GM12878 (cell line): ENCODE data around the gene MISP3. TPM values are rescaled to one million over a fixed set of nuclear protein-coding genes. Genes with fewer than 3 reads are reported as not detected.

ENCODE experiments used
- ATAC-seq: fragments of 200-7000 bp; cut with Tn5 transposase; 3 replicates; pipeline ENCODE4 v1.9.1; 2020; ENCODE audit warnings: mild to moderate bottlenecking, moderate library complexity
- BruUV-seq: library from RNA; stranded (reverse); fragments of 400-500 nt; replicated peaks from 2 replicates; lab custom pipeline; 2021; lab: Mats Ljungman, UMichigan
- CTCF ChIA-PET: fragments of 300-600 bp; sonication (Branson Sonifier 250); formaldehyde crosslinking; extraction: SDS; loops from one replicate; lab custom pipeline; 2021; ENCODE audit warnings: inconsistent platforms; lab: Yijun Ruan, JAX
- POLR2A ChIA-PET: fragments of 350-600 bp; formaldehyde crosslinking; extraction: SDS; loops from one replicate; lab custom pipeline; 2021; ENCODE audit warnings: inconsistent platforms; lab: Charles Lee
- RAD21 ChIA-PET: fragments of 300-600 bp; sonication (Branson Sonifier 250); formaldehyde crosslinking; loops from one replicate; lab custom pipeline; 2023; ENCODE audit warnings: antibody characterized with exemption; ENCODE audit not compliant: unreplicated experiment; lab: Charles Lee
- SMC1A ChIA-PET: fragments of 300-600 bp; sonication (Branson Sonifier 250); formaldehyde crosslinking; loops from one replicate; lab custom pipeline; 2023; ENCODE audit not compliant: unreplicated experiment, uncharacterized antibody; lab: Charles Lee
- DNase-seq: peaks from one replicate; pipeline ENCODE4 v3.0.0-alpha.2; 2011; ENCODE audit warnings: low read depth, low spot score
- FAIRE-seq: peaks from 3 replicates; lab custom pipeline; 2011; peaks lifted over from hg19 to GRCh38; lab: Jason Lieb, UNC
- H2AFZ ChIP-seq: 2 replicates; pipeline ENCODE4 v1.6.0; 2011; ENCODE audit warnings: low read depth, low read length, control low read depth; ENCODE audit not compliant: control insufficient read depth
- H3K27ac ChIP-seq: 2 replicates; pipeline ENCODE4 v1.5.1; 2011; ENCODE audit warnings: control low read depth; ENCODE audit not compliant: control insufficient read depth, insufficient read depth
- H3K27me3 ChIP-seq, 2 experiments: replicated peaks in 1 of 2; 2 replicates each; pipeline versions ENCODE4 v1.6.0 to v1.6.1; 2011; ENCODE audit warnings: low read length in 1 of 2; ENCODE audit not compliant: control insufficient read depth in 2 of 2, insufficient read depth in 2 of 2
- H3K36me3 ChIP-seq, 2 experiments: 2 replicates each; pipeline ENCODE4 v1.5.1; 2011; ENCODE audit warnings: low read length in 1 of 2; ENCODE audit not compliant: control insufficient read depth in 2 of 2, insufficient read depth in 2 of 2
- H3K4me1 ChIP-seq: 2 replicates; pipeline ENCODE4 v1.6.1; 2011; ENCODE audit warnings: mild to moderate bottlenecking, low read length, moderate library complexity, mixed read lengths; ENCODE audit not compliant: control insufficient read depth, insufficient read depth
- H3K4me2 ChIP-seq: 2 replicates; pipeline ENCODE4 v1.6.0; 2011; ENCODE audit warnings: control low read depth; ENCODE audit not compliant: control insufficient read depth, insufficient read depth
- H3K4me3 ChIP-seq: fragments of 200-600 bp; sonication (generic); 2 replicates; pipeline ENCODE4 v1.5.1; 2016
- H3K79me2 ChIP-seq: 2 replicates; pipeline ENCODE4 v1.6.0; 2011; ENCODE audit warnings: low read length; ENCODE audit not compliant: control insufficient read depth, insufficient read depth
- H3K9ac ChIP-seq: 2 replicates; pipeline ENCODE4 v1.8.0; 2011; ENCODE audit warnings: low read length, control low read depth, mixed read lengths; ENCODE audit not compliant: control insufficient read depth, insufficient read depth
- H3K9me3 ChIP-seq: replicated peaks from 3 replicates; pipeline ENCODE4 v1.5.1; 2011; ENCODE audit warnings: mild to moderate bottlenecking, low read length; ENCODE audit not compliant: control insufficient read depth, insufficient read depth
- H4K20me1 ChIP-seq: 2 replicates; pipeline ENCODE4 v1.6.0; 2011; ENCODE audit not compliant: control insufficient read depth, insufficient read depth
- CBX3 ChIP-seq: fragments of 200-600 bp; sonication (generic); IDR thresholded peaks from 2 replicates; pipeline ENCODE4 v1.6.1; 2016; ENCODE audit warnings: low read depth, borderline replicate concordance
- CBX5 ChIP-seq: sonication (generic); IDR thresholded peaks from 2 replicates; pipeline ENCODE4 v1.6.1; 2016; ENCODE audit warnings: low read depth, moderate library complexity, mild to moderate bottlenecking, inconsistent platforms
- E2F4 ChIP-seq: IDR thresholded peaks from 2 replicates; pipeline ENCODE4 v1.6.1; 2012; ENCODE audit warnings: low read depth, low read length, improper control_type of control experiment
- ESRRA ChIP-seq: IDR thresholded peaks from 2 replicates; pipeline ENCODE4 v1.6.1; 2012; ENCODE audit warnings: mild to moderate bottlenecking, low read length, improper control_type of control experiment
- FOXK2 ChIP-seq: fragments of 450-650 bp; IDR thresholded peaks from 2 replicates; pipeline ENCODE4 v1.6.1; 2017; ENCODE audit warnings: mild to moderate bottlenecking, moderate library complexity
- HDAC6 ChIP-seq: fragments of 200-600 bp; sonication (generic); IDR thresholded peaks from one replicate; pipeline ENCODE4 v1.8.0; 2017; ENCODE audit warnings: antibody characterized with exemption; ENCODE audit not compliant: unreplicated experiment
- HDGF ChIP-seq: fragments of 450-650 bp; IDR thresholded peaks from 2 replicates; pipeline ENCODE4 v1.6.1; 2016; ENCODE audit warnings: antibody characterized with exemption
- JUNB ChIP-seq: IDR thresholded peaks from 2 replicates; pipeline ENCODE4 v1.6.1; 2016; ENCODE audit warnings: antibody characterized with exemption, mild to moderate bottlenecking
- MLLT1 ChIP-seq: fragments of 450-650 bp; IDR thresholded peaks from 2 replicates; pipeline ENCODE4 v1.6.1; 2016; ENCODE audit warnings: mild to moderate bottlenecking
- MTA2 ChIP-seq: fragments of 450-650 bp; IDR thresholded peaks from 2 replicates; pipeline ENCODE4 v1.6.1; 2016; ENCODE audit warnings: low read depth, mild to moderate bottlenecking, moderate library complexity
- MYC ChIP-seq: IDR thresholded peaks from 2 replicates; pipeline ENCODE4 v1.6.1; 2011; ENCODE audit warnings: mild to moderate bottlenecking, low read length, moderate library complexity, inconsistent platforms; ENCODE audit not compliant: insufficient read depth, insufficient replicate concordance, insufficient read length, severe bottlenecking
- NBN ChIP-seq: fragments of 450-650 bp; IDR thresholded peaks from 2 replicates; pipeline ENCODE4 v1.6.1; 2016
- SMARCA5 ChIP-seq: fragments of 450-650 bp; IDR thresholded peaks from 2 replicates; pipeline ENCODE4 v1.6.1; 2017; ENCODE audit warnings: mild to moderate bottlenecking
- STAT1 ChIP-seq: fragments of 450-650 bp; conservative IDR thresholded peaks from 2 replicates; pipeline ENCODE4 v1.6.1; 2014; ENCODE audit warnings: antibody characterized with exemption, mild to moderate bottlenecking
- ZBTB4 ChIP-seq: fragments of 450-650 bp; formaldehyde crosslinking; IDR thresholded peaks from 2 replicates; pipeline ENCODE4 v1.4.0; 2022; ENCODE audit warnings: mild to moderate bottlenecking, moderate library complexity
- WGBS: methylation state at CpG from one replicate; pipeline ENCODE4 v1.1.6; 2016; ENCODE audit warnings: low lambda C conversion rate; ENCODE audit not compliant: insufficient replicate concordance, insufficient coverage; ENCODE audit errors: missing lambda C conversion rate; 5-methylcytosine and 5-hydroxymethylcytosine counted together
- in situ Hi-C: fragments of 300-500 bp; cut with MboI; formaldehyde crosslinking; loops from 9 replicates; pipeline ENCODE4 v1.14.3; 2018; ENCODE audit warnings: mixed read lengths
- intact Hi-C: fragments of 100-400 bp; cut with micrococcal nuclease; formaldehyde crosslinking; loops from one replicate; pipeline ENCODE4 v1.14.2; 2022; ENCODE audit not compliant: unreplicated experiment
- polyA plus RNA-seq, 11 experiments: library from polyadenylated mRNA; depleted of rRNA in 4 of 11; unstranded in 6 of 11; stranded (reverse) in 5 of 11; fragments of >200 nt; fragmentation: Nextera tagmentation in 4 of 11; fragmentation: Illumina TruSeq in 1 of 11; extraction: Ambion mirVana in 4 of 11; extraction: Trizol in 1 of 11; gene quantifications; 1 replicate in 1 of 11; 2 replicates in 10 of 11; pipeline versions ENCODE4 v1.2.1 to v1.2.3, GENCODE V29; 2011 to 2016; ENCODE audit warnings: inconsistent platforms in 2 of 11, missing spikeins in 2 of 11, low read depth in 1 of 11
- total RNA-seq, 4 experiments: library from RNA; depleted of rRNA in 3 of 4; stranded (reverse); fragments of >200 nt in 3 of 4; fragmentation: Illumina TruSeq in 1 of 4; extraction: Trizol in 1 of 4; gene quantifications; 2 replicates each; pipeline versions ENCODE4 v1.2.1 to v1.2.3, GENCODE V29; 2013 to 2021

MISP3 gene
- total and polyA plus RNA-seq, 10 of the 15 experiments (the other 5 are each of a cell fraction or from before 2014, with no cell fraction given) = 0.07 to 1.4 (median 0.64) TPM

GRCh38 chr19:14061081-14061749 lies 11.4 kb upstream of the MISP3 start:
- no peak overlapping the region for H3K27ac ChIP-seq
- 26% methylated on average over 9 of the region's 9 CpGs for WGBS
- POLR2A ChIA-PET = interaction anchor here (0.8 kb wide), 1 partner anchor 20 kb away, joined by 3 read pairs; no protein-coding TSS in a partner anchor
- DNase-seq (no peak), FAIRE-seq (no peak)
- no TSS peak for BruUV-seq
- no peaks in the 10 kb centered on the region; the same call in 1 of the 2 replicates for H4K20me1 ChIP-seq
- CTCF ChIA-PET = interaction anchor here (0.7 to 5.3 kb wide), 13 partner anchors 10 to 466 kb away, joined by 3 to 110 read pairs (median 16); partner anchors contain the start of genes ASF1B, IL27RA and MISP3
- no peak overlapping the region for H2AFZ ChIP-seq
- no peaks in the 10 kb centered on the region for H3K4me1 ChIP-seq
- intact Hi-C loops (no loop called here), in situ Hi-C loops (loop anchor here (25.0 kb wide), 1 partner anchor 774 kb away; no protein-coding TSS in a partner anchor)
- no peak overlapping the region for H3K4me3 ChIP-seq
- SMC1A ChIA-PET = interaction anchor here (0.6 to 2.6 kb wide), 7 partner anchors 10 to 181 kb away, joined by 3 to 20 read pairs (median 7); partner anchors contain the start of gene MISP3
- H3K4me2 ChIP-seq = no peak overlapping the region
- no peaks in the 10 kb centered on the region for H3K9me3 ChIP-seq
- H3K27me3 ChIP-seq = peaks cover 0 to 6% of the 10 kb centered on the region in 2 experiments
- H3K36me3 ChIP-seq = no peaks in the 10 kb centered on the region
- TF ChIP-seq CBX3 = no peak
- TF ChIP-seq NBN = no peak
- TF ChIP-seq MYC = no peak
- no peak for TF ChIP-seq FOXK2
- TF ChIP-seq ESRRA = no peak
- no peak for TF ChIP-seq SMARCA5
- no peak for TF ChIP-seq ZBTB4
- no peak for TF ChIP-seq CBX5
- TF ChIP-seq MTA2 = no peak
- TF ChIP-seq MLLT1 = no peak
- TF ChIP-seq STAT1 = no peak
- no peak for TF ChIP-seq E2F4
- TF ChIP-seq HDGF = no peak
- no peak for TF ChIP-seq JUNB
- TF ChIP-seq HDAC6 = no peak
- TF ChIP-seq, all 136 proteins: peak for 0
- RAD21 ChIA-PET = interaction anchor here (0.8 to 1.5 kb wide), 5 partner anchors 10 to 182 kb away, joined by 3 to 10 read pairs (median 4); partner anchors contain the start of genes ASF1B and MISP3
- Histone ChIP-seq H3K79me2 (no peaks in the 10 kb centered on the region), H3K9ac (no peak overlapping the region)
- ATAC-seq = no peak
